GM12801 (cell line): ENCODE measurements around the gene ANKFN1.

Source experiments
- TF ChIP-seq, protein P1 (sequence below): IDR thresholded peaks from one replicate; pipeline ENCODE4 v1.5.1; 2011; ENCODE audit warnings: control low read depth; ENCODE audit not compliant: insufficient read length; ENCODE audit errors: extremely low read depth

Gene ANKFN1

DNA sequence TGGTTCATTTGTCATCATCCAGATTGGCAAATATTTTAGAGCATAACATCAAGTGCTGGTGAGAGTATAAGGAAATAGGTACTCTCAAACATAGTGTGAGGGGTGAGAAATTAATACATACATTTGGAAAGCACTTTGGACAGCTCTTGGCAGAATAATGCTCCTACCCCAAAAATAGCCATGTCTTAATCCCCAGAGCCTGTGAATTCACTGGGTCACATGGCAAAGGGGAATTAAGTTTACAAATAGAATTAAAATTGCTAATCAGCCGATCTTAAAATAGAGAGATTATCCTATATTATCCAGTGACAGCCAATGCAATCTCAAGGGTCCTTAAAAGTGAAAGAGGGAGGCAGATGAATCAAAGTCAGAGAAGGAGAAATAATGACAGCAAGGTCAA, 38.8 kb upstream of the ANKFN1 start:
- TF ChIP-seq, protein P1, sequence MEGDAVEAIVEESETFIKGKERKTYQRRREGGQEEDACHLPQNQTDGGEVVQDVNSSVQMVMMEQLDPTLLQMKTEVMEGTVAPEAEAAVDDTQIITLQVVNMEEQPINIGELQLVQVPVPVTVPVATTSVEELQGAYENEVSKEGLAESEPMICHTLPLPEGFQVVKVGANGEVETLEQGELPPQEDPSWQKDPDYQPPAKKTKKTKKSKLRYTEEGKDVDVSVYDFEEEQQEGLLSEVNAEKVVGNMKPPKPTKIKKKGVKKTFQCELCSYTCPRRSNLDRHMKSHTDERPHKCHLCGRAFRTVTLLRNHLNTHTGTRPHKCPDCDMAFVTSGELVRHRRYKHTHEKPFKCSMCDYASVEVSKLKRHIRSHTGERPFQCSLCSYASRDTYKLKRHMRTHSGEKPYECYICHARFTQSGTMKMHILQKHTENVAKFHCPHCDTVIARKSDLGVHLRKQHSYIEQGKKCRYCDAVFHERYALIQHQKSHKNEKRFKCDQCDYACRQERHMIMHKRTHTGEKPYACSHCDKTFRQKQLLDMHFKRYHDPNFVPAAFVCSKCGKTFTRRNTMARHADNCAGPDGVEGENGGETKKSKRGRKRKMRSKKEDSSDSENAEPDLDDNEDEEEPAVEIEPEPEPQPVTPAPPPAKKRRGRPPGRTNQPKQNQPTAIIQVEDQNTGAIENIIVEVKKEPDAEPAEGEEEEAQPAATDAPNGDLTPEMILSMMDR = no peak

DNA sequence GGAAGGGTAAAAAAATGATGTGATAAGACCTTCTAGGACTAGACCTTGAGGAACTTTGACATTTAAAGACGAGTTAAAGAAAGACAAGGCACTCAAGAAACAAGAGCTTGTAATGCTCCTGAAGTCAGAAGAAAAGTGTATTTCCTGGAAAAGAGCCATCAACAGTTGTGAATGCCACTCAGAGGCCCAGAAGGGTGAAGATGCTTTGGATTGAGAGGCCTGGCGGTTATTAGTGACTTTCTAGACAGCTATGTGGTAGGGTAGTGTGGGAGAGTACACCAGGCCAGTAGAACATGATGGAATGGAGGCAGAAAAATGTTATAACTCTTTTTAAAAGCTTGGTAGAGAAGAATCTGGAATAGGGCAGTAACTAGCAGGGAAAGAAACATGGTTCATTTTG, 34.1 kb upstream of the ANKFN1 start:
- TF ChIP-seq, protein P1 = no peak

DNA sequence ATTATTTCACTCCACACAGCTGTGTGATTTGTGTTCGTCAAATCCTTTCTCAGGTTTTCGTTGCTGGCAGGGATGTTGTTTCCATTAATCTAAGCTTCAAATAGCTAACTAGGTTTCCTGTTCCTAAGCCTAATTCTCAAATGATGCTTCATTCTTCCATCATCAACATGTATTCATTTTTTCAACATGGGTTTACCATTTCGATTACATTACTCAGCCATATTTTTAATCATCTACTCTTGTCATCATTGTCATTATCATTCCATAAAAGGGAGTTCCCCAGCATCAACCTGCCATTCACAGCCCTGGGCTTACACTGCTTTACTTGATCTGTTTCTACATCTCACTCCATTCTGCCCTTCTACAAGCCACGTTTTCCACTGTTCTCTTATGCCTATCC, 33.3 kb upstream of the ANKFN1 start:
- TF ChIP-seq, protein P1 = no peak

DNA sequence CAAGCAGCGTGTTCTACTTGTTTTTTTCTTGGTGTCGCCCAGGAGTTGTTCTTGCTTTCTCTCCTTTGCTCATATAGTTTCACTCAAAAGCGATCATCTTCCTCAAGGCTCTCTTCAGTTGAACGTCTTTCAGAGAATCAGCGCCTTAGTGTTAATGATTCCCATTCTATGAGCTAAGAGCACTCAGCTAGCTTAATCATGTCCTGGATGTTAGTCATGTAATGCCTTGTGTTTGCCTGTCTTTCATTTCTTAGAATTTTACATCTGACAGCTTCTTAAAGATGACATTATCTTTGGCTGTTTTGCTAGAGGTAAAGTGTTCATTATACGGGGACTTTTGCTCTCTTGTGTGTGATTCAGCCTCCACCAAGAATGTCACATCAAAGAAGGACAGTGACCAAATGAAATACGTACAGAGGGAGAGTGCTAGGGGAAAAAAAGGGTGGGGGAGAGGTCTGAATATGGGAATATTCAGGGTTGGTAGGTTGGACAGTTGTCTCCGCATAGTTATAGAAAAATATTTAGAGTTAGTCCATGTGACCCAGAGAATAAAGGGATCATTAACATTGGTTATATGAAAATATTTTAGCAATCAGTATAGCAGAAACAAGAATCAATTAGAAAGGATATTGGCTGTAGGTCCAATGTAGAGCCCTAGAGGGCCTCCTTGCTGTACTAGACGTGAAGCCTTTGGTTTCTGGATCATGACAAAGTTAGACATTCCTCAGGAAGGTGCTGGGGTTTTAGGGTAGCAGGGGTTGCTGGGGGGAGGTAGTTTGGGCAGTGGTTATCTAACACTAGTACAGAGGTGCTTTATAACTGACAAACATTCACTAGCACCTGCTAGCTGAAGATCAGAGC, 31.9 kb upstream of the ANKFN1 start:
- TF ChIP-seq, protein P1 = no peak

DNA sequence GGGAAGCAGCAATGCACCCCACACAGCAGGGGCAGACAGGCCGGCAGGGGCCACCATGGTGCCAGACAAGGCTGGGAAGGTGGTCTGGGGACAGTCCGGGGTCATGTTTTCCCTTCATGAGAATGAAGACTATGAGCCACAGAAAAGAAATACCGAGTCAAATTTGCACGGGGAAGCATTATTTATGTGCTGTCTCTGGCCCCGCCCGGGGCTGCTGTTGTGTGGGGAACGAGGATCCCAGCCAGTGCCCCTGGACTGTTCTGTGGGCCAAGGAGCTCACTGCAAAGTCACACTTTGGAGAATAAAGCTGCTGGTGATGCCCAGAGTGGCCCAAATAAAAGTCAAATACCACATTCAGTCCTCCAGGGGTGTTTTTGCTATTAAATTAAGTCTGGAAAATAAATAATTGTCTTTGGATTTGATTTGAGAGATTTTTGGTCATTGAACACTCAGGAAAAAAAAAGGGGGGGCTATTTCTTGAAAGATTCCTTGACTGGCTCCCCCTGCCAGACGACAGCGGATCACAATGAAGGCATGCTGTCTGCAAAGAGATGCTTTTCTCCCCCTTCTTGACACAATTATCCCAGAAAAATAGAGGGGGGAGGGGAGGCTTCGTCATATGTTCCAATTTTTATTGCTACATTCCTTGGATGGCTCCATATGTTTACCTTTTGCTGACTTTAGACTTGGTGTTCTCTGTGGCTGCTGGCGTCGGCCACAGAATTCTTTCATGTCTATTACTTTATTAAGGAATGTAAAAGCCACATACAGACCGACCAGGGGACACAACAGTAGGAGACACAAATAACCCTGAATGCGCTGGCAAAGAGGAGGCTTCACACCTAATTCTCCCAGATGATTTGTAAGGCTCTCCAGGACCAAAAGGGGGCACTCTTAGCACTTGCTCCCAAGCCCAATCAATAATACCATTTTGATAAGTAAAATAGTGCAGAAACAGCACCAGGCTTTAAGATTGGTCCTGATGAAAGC, 27.1 kb upstream of the ANKFN1 start:
- TF ChIP-seq, protein P1 = no peak

DNA sequence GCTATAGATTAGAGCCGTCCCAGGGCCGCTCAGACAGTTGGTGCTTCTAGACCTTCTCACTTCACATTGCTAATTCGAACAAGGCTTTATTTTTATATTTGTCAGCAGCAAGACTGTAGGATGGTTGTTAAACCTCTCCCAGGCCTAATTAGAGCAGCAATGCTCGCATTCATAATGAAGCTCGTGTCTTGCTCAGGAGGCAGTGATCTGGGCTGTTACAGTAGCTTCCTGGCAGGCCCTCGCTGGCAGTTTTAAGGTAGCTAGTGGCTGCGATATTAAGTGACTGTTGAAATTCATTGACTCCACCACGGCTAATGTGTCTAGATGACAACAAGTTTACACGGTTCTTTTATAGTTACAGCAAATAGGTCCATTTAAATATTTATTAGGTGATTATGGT, 23.2 kb upstream of the ANKFN1 start:
- TF ChIP-seq, protein P1 = no peak

DNA sequence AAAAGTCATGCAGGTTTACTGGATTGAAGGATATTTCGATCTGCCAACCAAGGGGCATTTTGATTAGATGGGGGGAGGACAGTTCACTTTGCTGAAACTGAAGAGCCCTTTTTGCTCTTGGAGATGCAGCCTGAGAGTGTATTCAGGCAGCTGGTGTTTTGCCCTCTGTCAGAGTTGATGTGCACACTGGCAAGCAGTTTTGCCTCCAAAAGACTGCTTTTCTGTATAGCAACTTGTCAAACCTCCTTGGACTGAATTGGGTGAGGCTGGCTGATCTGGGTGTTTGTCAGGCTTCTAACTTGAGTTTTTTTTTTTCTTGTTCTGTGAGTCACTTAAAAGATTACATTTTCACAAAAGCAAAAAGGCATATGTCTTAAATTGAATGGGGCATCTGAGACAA, 22.6 kb upstream of the ANKFN1 start:
- TF ChIP-seq, protein P1 = no peak
